Natural killer cell (primary cell): ENCODE results near the gene BAHCC1. TPM values are rescaled to one million over a fixed set of nuclear protein-coding genes. Genes with fewer than 3 reads are reported as not detected.

Experiments
- ATAC-seq, 3 donors: fragments of 150-1000 bp in 2 of 3; fragments of 200-7000 bp in 1 of 3; cut with Tn5 transposase; 1 replicate in 1 of 3; 2 replicates in 2 of 3; pipeline ENCODE4 v1.10.0; 2021; ENCODE audit warnings: mild to moderate bottlenecking in 2 of 3, moderate library complexity in 2 of 3
- DNase-seq, 2 donors: peaks; one replicate each; pipeline versions ENCODE4 v3.0.0 to v3.0.0-alpha.2; 2013 to 2021; ENCODE audit warnings: mixed read lengths in 1 of 2
- H3K27ac ChIP-seq: one replicate; pipeline ENCODE4 v1.5.1; 2013; ENCODE audit warnings: mild to moderate bottlenecking, low read length
- H3K27me3 ChIP-seq: one replicate; pipeline ENCODE4 v1.6.1; 2013; ENCODE audit warnings: low read length; ENCODE audit not compliant: control insufficient read depth, insufficient read depth
- H3K36me3 ChIP-seq: one replicate; pipeline ENCODE4 v1.6.1; 2013; ENCODE audit warnings: low read length; ENCODE audit not compliant: control insufficient read depth, insufficient read depth
- H3K4me1 ChIP-seq: one replicate; pipeline ENCODE4 v1.6.1; 2013; ENCODE audit warnings: low read length; ENCODE audit not compliant: control insufficient read depth, insufficient read depth
- H3K4me3 ChIP-seq: one replicate; pipeline ENCODE4 v1.5.1; 2013; ENCODE audit warnings: low read length
- H3K9me3 ChIP-seq: one replicate; pipeline ENCODE4 v1.6.1; 2013; ENCODE audit warnings: low read length; ENCODE audit not compliant: control insufficient read depth, insufficient read depth
- H3K27ac Mint-ChIP-seq, 2 donors: one replicate each; pipeline ENCODE4 v1.8.0; 2022; ENCODE audit warnings: mild to moderate bottlenecking in 2 of 2, mixed read lengths in 2 of 2, moderate library complexity in 1 of 2
- H3K27me3 Mint-ChIP-seq, 2 donors: one replicate each; pipeline ENCODE4 v1.8.0; 2022; ENCODE audit warnings: low read depth in 2 of 2, mixed read lengths in 2 of 2
- H3K36me3 Mint-ChIP-seq: one replicate; pipeline ENCODE4 v1.8.0; 2022; ENCODE audit warnings: mixed read lengths
- H3K4me1 Mint-ChIP-seq, 2 donors: one replicate each; pipeline ENCODE4 v1.8.0; 2022; ENCODE audit warnings: mixed read lengths in 2 of 2
- H3K4me3 Mint-ChIP-seq: one replicate; pipeline ENCODE4 v1.8.0; 2022; ENCODE audit warnings: mild to moderate bottlenecking, moderate library complexity, mixed read lengths
- H3K9me3 Mint-ChIP-seq, 2 donors: one replicate each; pipeline ENCODE4 v1.8.0; 2022; ENCODE audit warnings: mixed read lengths in 2 of 2
- WGBS: methylation state at CpG from one replicate; pipeline ENCODE4 v1.1.7; 2013; ENCODE audit warnings: missing lambda C conversion rate; ENCODE audit not compliant: insufficient coverage; 5-methylcytosine and 5-hydroxymethylcytosine counted together
- intact Hi-C: fragments of 100-400 bp; cut with micrococcal nuclease; formaldehyde crosslinking; loops from one replicate; pipeline ENCODE4 v1.14.2; 2022
- total RNA-seq, 4 donors: library from RNA; stranded (reverse); fragments of 120-200 nt in 1 of 4; gene quantifications; one replicate each; pipeline versions ENCODE4 v1.2.3 to v1.2.4, GENCODE V29; 2013 to 2022
- TF ChIP-seq, protein P1 (sequence below): fragments of 200-600 bp; IDR thresholded peaks from one replicate; pipeline ENCODE4 v1.8.0; 2022; ENCODE audit warnings: antibody characterized with exemption

Gene BAHCC1
- total RNA-seq, 3 donors from 2014 or later (not counting 1 experiment from before 2014, with no cell fraction given): 2.9 to 17.3 (median 5.7) TPM

GRCh38 chr17:81451823-81452222 is 56.6 kb downstream of the BAHCC1 start:
- H3K4me1 ChIP-seq: peaks cover 43% of the 10 kb centered on the region
- peaks cover 18 to 33% of the 10 kb centered on the region in 2 donors for H3K4me1 Mint-ChIP-seq
- no peak overlapping the region for H3K4me3 ChIP-seq
- no peak overlapping the region for H3K27ac ChIP-seq
- H3K9me3 ChIP-seq: no peaks in the 10 kb centered on the region
- no peak overlapping the region for H3K4me3 Mint-ChIP-seq
- no peak for DNase-seq
- H3K27ac Mint-ChIP-seq: no peak overlapping the region
- H3K36me3 Mint-ChIP-seq: no peaks in the 10 kb centered on the region
- intact Hi-C loops: no loop called here
- H3K27me3 Mint-ChIP-seq: peaks cover 0 to 9% of the 10 kb centered on the region in 2 donors
- H3K27me3 ChIP-seq: peaks cover 20% of the 10 kb centered on the region
- H3K36me3 ChIP-seq: no peaks in the 10 kb centered on the region
- 95% methylated on average over 26 of the region's 26 CpGs for WGBS
- TF ChIP-seq, protein P1, sequence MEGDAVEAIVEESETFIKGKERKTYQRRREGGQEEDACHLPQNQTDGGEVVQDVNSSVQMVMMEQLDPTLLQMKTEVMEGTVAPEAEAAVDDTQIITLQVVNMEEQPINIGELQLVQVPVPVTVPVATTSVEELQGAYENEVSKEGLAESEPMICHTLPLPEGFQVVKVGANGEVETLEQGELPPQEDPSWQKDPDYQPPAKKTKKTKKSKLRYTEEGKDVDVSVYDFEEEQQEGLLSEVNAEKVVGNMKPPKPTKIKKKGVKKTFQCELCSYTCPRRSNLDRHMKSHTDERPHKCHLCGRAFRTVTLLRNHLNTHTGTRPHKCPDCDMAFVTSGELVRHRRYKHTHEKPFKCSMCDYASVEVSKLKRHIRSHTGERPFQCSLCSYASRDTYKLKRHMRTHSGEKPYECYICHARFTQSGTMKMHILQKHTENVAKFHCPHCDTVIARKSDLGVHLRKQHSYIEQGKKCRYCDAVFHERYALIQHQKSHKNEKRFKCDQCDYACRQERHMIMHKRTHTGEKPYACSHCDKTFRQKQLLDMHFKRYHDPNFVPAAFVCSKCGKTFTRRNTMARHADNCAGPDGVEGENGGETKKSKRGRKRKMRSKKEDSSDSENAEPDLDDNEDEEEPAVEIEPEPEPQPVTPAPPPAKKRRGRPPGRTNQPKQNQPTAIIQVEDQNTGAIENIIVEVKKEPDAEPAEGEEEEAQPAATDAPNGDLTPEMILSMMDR: no peak
- ATAC-seq: no peak
- no peaks in the 10 kb centered on the region for H3K9me3 Mint-ChIP-seq

- no peak for ATAC-seq
- H3K4me1 Mint-ChIP-seq: peaks cover 18 to 38% of the 10 kb centered on the region in 2 donors
These were observed 57.3 kb downstream of the BAHCC1 start for GRCh38 chr17:81452551-81452950.

DNA sequence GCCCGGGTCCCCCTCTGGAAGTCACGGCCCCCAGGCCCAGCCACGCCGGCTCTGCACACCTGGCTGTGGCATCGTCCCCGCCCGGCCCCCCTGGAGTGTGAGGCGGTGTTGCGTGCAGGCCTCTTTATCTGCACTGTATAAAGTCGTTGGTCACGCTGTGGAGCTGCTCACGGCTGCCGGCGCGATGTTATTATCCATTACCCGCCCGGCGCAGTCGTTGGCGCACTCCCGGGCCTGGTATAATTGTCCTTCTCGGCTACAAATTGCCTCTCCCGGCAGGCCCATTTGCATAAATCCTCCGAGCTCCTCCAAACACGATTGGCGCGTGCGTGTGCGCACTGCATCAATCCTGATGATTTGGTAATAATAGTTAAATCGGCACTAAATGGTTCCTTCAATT is 57.8 kb downstream of the BAHCC1 start:
- ATAC-seq (no peak), DNase-seq (no peak)
- Mint-ChIP-seq H3K4me3 (peak overlapping the region; percentile 45), H3K9me3 (no peaks in the 10 kb centered on the region), H3K4me1 (peaks cover 18 to 38% of the 10 kb centered on the region in 2 donors), H3K27ac (no peak overlapping the region), H3K36me3 (no peaks in the 10 kb centered on the region), H3K27me3 (peaks cover 0 to 9% of the 10 kb centered on the region in 2 donors)
- Histone ChIP-seq H3K4me1 (peaks cover 50% of the 10 kb centered on the region), H3K4me3 (no peak overlapping the region), H3K9me3 (no peaks in the 10 kb centered on the region), H3K27me3 (peaks cover 20% of the 10 kb centered on the region), H3K36me3 (no peaks in the 10 kb centered on the region), H3K27ac (no peak overlapping the region)
- TF ChIP-seq, protein P1: no peak
- WGBS: 70% methylated on average over 30 of the region's 30 CpGs
- intact Hi-C loops: no loop called here

More at GRCh38 chr17:81452551-81452950, 57.3 kb downstream of the BAHCC1 start:
- DNase-seq: no peak
- Histone ChIP-seq H3K9me3 (no peaks in the 10 kb centered on the region), H3K4me1 (peaks cover 50% of the 10 kb centered on the region), H3K27me3 (peaks cover 20% of the 10 kb centered on the region), H3K36me3 (no peaks in the 10 kb centered on the region), H3K27ac (no peak overlapping the region), H3K4me3 (no peak overlapping the region)
- Mint-ChIP-seq H3K9me3 (no peaks in the 10 kb centered on the region), H3K36me3 (no peaks in the 10 kb centered on the region), H3K27me3 (peaks cover 0 to 9% of the 10 kb centered on the region in 2 donors), H3K27ac (no peak overlapping the region), H3K4me3 (no peak overlapping the region)
- 76% methylated on average over 23 of the region's 23 CpGs for WGBS
- TF ChIP-seq, protein P1: no peak
- intact Hi-C loops: no loop called here

DNA sequence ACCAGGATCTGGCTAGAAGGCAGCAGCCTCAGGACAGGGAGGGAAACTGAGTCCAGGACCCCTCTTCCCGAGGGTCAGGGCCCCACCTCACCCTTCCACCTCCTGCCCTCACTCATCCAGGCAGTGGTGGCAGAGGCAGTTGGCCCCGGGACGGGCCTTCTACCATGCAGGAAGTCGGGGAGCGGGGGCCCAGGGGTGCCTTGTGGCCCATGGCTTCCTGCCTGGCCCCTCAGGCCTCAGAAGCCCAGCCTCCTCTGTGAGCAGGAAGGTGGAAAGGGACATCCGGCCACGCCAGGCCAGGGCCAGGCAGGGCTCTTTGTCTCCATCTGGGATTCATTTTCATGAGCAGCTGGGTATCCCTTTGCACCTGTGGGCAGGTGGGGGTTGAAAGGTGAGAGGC is 58.5 kb downstream of the BAHCC1 start:
- H3K4me3 Mint-ChIP-seq: no peak overlapping the region
- H3K9me3 Mint-ChIP-seq: no peaks in the 10 kb centered on the region
- H3K27ac Mint-ChIP-seq: no peak overlapping the region

More for the DNA sequence above, 58.5 kb downstream of the BAHCC1 start:
- H3K4me1 ChIP-seq: peaks cover 50% of the 10 kb centered on the region
- H3K36me3 Mint-ChIP-seq: no peaks in the 10 kb centered on the region
- H3K36me3 ChIP-seq: no peaks in the 10 kb centered on the region
- no peak overlapping the region for H3K4me3 ChIP-seq
- H3K4me1 Mint-ChIP-seq: peaks cover 18 to 38% of the 10 kb centered on the region in 2 donors
- WGBS: under 1% methylated on average over 7 of the region's 7 CpGs
- TF ChIP-seq, protein P1: no peak
- H3K27me3 ChIP-seq: peaks cover 20% of the 10 kb centered on the region
- ATAC-seq (peak in 2 of 3 donors; percentile 22 to 48), DNase-seq (peak in 1 of 2 donors; percentile 29)
- intact Hi-C loops: no loop called here
- H3K9me3 ChIP-seq: no peaks in the 10 kb centered on the region
- H3K27ac ChIP-seq: no peak overlapping the region
- peaks cover 0 to 9% of the 10 kb centered on the region in 2 donors for H3K27me3 Mint-ChIP-seq
